SK-N-SH (cell line): ENCODE measurements around the gene CTDSPL2. TPM values are rescaled to one million over a fixed set of nuclear protein-coding genes. Genes with fewer than 3 reads are reported as not detected.

Experiments
- CTCF ChIA-PET: fragments of 300-600, 350-600 bp; formaldehyde crosslinking; extraction: SDS; loops from one replicate; lab custom pipeline; 2021; lab: Yijun Ruan, JAX
- POLR2A ChIA-PET: fragments of 350-600 bp; sonication (Branson Sonifier 250); formaldehyde crosslinking; extraction: SDS; loops from one replicate; lab custom pipeline; 2020; ENCODE audit warnings: antibody characterized with exemption, inconsistent platforms; lab: Yijun Ruan, JAX
- DNase-seq: peaks from one replicate; pipeline ENCODE4 v3.0.0; 2012
- H2AFZ ChIP-seq: fragments of 200-600 bp; sonication (generic); 2 replicates; pipeline ENCODE4 v1.8.1; 2016; ENCODE audit warnings: antibody characterized with exemption, mild to moderate bottlenecking, low read depth
- H3F3A ChIP-seq: fragments of 200-600 bp; sonication (generic); replicated peaks from 2 replicates; pipeline ENCODE3; 2016; ENCODE audit warnings: antibody characterized with exemption, mild to moderate bottlenecking; ENCODE audit not compliant: insufficient read depth
- H3K27ac ChIP-seq, 2 experiments: fragments of 200-500 bp in 1 of 2; fragments of 200-600 bp in 1 of 2; sonication (Bioruptor generic) in 1 of 2; sonication (generic), shearing (Covaris generic) in 1 of 2; 2 replicates each; pipeline versions ENCODE4 v1.5.1 to v1.6.1; 2014 to 2016; ENCODE audit warnings: low read depth in 2 of 2, inconsistent platforms in 1 of 2, low read length in 1 of 2, mild to moderate bottlenecking in 1 of 2, mixed read lengths in 1 of 2
- H3K27me3 ChIP-seq: fragments of 200-600 bp; sonication (generic), shearing (Covaris generic); 2 replicates; pipeline ENCODE4 v1.6.1; 2016; ENCODE audit warnings: mixed run types; ENCODE audit not compliant: insufficient read depth
- H3K36me3 ChIP-seq, 2 experiments: fragments of 200-500 bp in 1 of 2; fragments of 200-600 bp in 1 of 2; sonication (Bioruptor generic) in 1 of 2; sonication (generic) in 1 of 2; replicated peaks in 1 of 2; 2 replicates each; pipeline versions ENCODE3 to v1.5.1; 2014 to 2016; ENCODE audit warnings: low read length in 1 of 2, mild to moderate bottlenecking in 1 of 2; ENCODE audit not compliant: insufficient read depth in 2 of 2, control insufficient read depth in 1 of 2
- H3K4me1 ChIP-seq, 2 experiments: fragments of 200-500 bp in 1 of 2; fragments of 200-600 bp in 1 of 2; sonication (Bioruptor generic) in 1 of 2; sonication (generic), shearing (Covaris generic) in 1 of 2; 2 replicates each; pipeline versions ENCODE4 v1.5.1 to v1.6.1; 2014 to 2016; ENCODE audit warnings: low read depth in 1 of 2, low read length in 1 of 2, mixed run types in 1 of 2; ENCODE audit not compliant: insufficient read depth in 2 of 2, control insufficient read depth in 1 of 2
- H3K4me2 ChIP-seq: fragments of 200-600 bp; sonication (generic), shearing (Covaris generic); 2 replicates; pipeline ENCODE4 v1.6.1; 2017; ENCODE audit warnings: mixed run types
- H3K4me3 ChIP-seq, 2 experiments: fragments of 200-500 bp in 1 of 2; fragments of 200-600 bp in 1 of 2; sonication (Bioruptor generic) in 1 of 2; sonication (generic), shearing (Covaris generic) in 1 of 2; 2 replicates each; pipeline versions ENCODE4 v1.5.1 to v1.8.1; 2014 to 2016; ENCODE audit warnings: low read depth in 2 of 2, inconsistent platforms in 1 of 2, low read length in 1 of 2, mild to moderate bottlenecking in 1 of 2, mixed read lengths in 1 of 2, moderate library complexity in 1 of 2
- H3K79me2 ChIP-seq: fragments of 200-600 bp; sonication (generic); 2 replicates; pipeline ENCODE4 v1.8.1; 2017; ENCODE audit warnings: mild to moderate bottlenecking; ENCODE audit not compliant: insufficient read depth
- H3K9ac ChIP-seq: fragments of 200-600 bp; sonication (generic); 2 replicates; pipeline ENCODE4 v1.6.1; 2017; ENCODE audit warnings: mixed run types
- H3K9me2 ChIP-seq: fragments of 200-600 bp; sonication (generic); 2 replicates; pipeline ENCODE4 v1.6.1; 2017; ENCODE audit warnings: mixed run types
- H3K9me3 ChIP-seq: fragments of 200-600 bp; sonication (generic); 2 replicates; pipeline ENCODE4 v1.6.1; 2017; ENCODE audit warnings: mixed run types, mild to moderate bottlenecking, moderate library complexity
- H4K20me1 ChIP-seq: fragments of 200-600 bp; sonication (generic); 2 replicates; pipeline ENCODE4 v1.6.1; 2017; ENCODE audit warnings: mild to moderate bottlenecking, mixed run types; ENCODE audit not compliant: insufficient read depth
- CHD2 ChIP-seq: fragments of 150-350 bp; IDR thresholded peaks from 2 replicates; pipeline ENCODE4 v1.6.1; 2018; ENCODE audit warnings: low read length; ENCODE audit not compliant: partially characterized antibody
- ELF1 ChIP-seq: IDR thresholded peaks from 2 replicates; pipeline ENCODE4 v1.4.0; 2012
- EP300 ChIP-seq, 2 experiments: IDR thresholded peaks; 2 replicates each; pipeline versions ENCODE4 v1.4.0 to v1.6.1; 2012; ENCODE audit warnings: borderline replicate concordance in 1 of 2, low read depth in 1 of 2, low read length in 1 of 2
- EZH2phosphoT487 ChIP-seq: fragments of 200-600 bp; sonication (generic); IDR thresholded peaks from 2 replicates; pipeline ENCODE4 v1.6.1; 2017; ENCODE audit warnings: low read depth, mixed run types, mild to moderate bottlenecking, antibody characterized with exemption, moderate library complexity, borderline replicate concordance
- FOXM1 ChIP-seq: IDR thresholded peaks from 2 replicates; pipeline ENCODE4 v1.4.0; 2012; ENCODE audit warnings: low read depth, mild to moderate bottlenecking
- GABPA ChIP-seq: IDR thresholded peaks from 2 replicates; pipeline ENCODE4 v1.4.0; 2012; ENCODE audit warnings: low read depth, mild to moderate bottlenecking
- GATA2 ChIP-seq: sonication (generic); formaldehyde crosslinking; IDR thresholded peaks from 2 replicates; pipeline ENCODE4 v1.5.0; 2020; ENCODE audit warnings: mild to moderate bottlenecking, missing genetic modification reagents
- JUND ChIP-seq: IDR thresholded peaks from 2 replicates; pipeline ENCODE4 v1.4.0; 2012
- MEF2A ChIP-seq: IDR thresholded peaks from 2 replicates; pipeline ENCODE4 v1.4.0; 2012; ENCODE audit warnings: low read depth, borderline replicate concordance
- NRF1 ChIP-seq: IDR thresholded peaks from 2 replicates; pipeline ENCODE4 v1.6.1; 2012; ENCODE audit warnings: low read depth, mild to moderate bottlenecking, low read length
- RAD21 ChIP-seq: IDR thresholded peaks from 2 replicates; pipeline ENCODE4 v1.6.1; 2012; ENCODE audit warnings: mild to moderate bottlenecking, low read length
- RCOR1 ChIP-seq: fragments of 150-350 bp; IDR thresholded peaks from 2 replicates; pipeline ENCODE4 v1.6.1; 2017; ENCODE audit warnings: antibody characterized with exemption, low read length
- TCF12 ChIP-seq: IDR thresholded peaks from 2 replicates; pipeline ENCODE4 v1.4.0; 2012
- TEAD4 ChIP-seq: IDR thresholded peaks from 2 replicates; pipeline ENCODE4 v1.4.0; 2012; ENCODE audit warnings: mild to moderate bottlenecking, borderline replicate concordance; ENCODE audit not compliant: insufficient read depth
- YY1 ChIP-seq: IDR thresholded peaks from 2 replicates; pipeline ENCODE4 v1.4.0; 2012; ENCODE audit warnings: low read depth, mild to moderate bottlenecking
- polyA plus RNA-seq, 3 experiments: library from polyadenylated mRNA; depleted of rRNA; stranded (reverse); fragments of >200 nt; gene quantifications; 2 replicates each; pipeline ENCODE4 v1.2.3, GENCODE V29; 2012
- TF ChIP-seq, protein P1 (sequence below): fragments of 200-600 bp; sonication (generic); IDR thresholded peaks from 2 replicates; pipeline ENCODE4 v1.6.1; 2017; ENCODE audit warnings: antibody characterized with exemption, mild to moderate bottlenecking, moderate library complexity
- TF ChIP-seq, protein P2 (sequence below): IDR thresholded peaks from 2 replicates; pipeline ENCODE4 v1.4.0; 2012; ENCODE audit warnings: low read depth, borderline replicate concordance
- TF ChIP-seq, protein P3 (sequence below): IDR thresholded peaks from 2 replicates; pipeline ENCODE4 v1.4.0; 2012; ENCODE audit warnings: low read depth
- TF ChIP-seq, protein P4 (sequence below): IDR thresholded peaks from 2 replicates; pipeline ENCODE4 v1.6.1; 2012; ENCODE audit warnings: mild to moderate bottlenecking, low read depth, low read length, moderate library complexity

CTDSPL2 gene
- polyA plus RNA-seq, 1 of the 3 experiments (the other 2 are of a cell fraction), result 9.0 TPM

DNA sequence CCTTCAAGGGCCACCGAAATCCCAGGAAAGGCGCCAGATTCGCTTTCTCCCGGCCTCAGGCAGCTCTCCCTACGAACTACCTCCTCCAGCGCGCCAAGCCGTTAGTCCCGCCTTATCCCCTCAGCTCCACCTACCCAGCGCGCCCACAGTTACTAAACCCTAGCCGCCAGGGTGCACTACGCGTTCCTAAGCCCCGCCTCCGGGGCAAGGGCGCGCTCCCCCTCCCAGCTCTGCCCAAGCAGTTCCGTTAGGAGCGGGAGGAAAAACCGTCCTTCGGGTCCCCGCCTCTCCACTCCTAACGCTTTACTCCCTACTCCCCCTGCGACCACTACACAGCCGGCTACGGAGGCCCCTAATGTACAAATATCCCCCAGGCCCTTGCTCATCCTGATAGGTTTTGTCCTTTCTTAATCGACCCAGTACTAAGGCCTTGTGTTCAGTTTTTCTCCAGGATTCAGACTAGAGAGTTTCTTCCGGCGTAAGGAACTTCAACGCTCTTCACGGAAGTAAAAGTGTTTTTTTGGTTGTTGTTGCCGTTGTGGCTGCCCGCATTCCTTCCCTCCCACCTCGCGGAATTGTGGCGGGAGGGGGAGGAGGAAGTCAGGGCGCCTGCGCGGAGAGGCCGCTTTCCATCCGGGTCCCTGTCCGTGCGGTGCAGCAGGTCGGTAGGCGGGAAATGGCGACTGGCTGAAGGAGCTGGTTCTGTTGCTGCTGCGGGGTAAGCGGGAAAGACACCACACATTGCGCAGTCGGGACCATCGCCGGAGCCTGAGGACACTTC lies at the start of gene CTDSPL2 (continued):
- TF ChIP-seq, protein P1, sequence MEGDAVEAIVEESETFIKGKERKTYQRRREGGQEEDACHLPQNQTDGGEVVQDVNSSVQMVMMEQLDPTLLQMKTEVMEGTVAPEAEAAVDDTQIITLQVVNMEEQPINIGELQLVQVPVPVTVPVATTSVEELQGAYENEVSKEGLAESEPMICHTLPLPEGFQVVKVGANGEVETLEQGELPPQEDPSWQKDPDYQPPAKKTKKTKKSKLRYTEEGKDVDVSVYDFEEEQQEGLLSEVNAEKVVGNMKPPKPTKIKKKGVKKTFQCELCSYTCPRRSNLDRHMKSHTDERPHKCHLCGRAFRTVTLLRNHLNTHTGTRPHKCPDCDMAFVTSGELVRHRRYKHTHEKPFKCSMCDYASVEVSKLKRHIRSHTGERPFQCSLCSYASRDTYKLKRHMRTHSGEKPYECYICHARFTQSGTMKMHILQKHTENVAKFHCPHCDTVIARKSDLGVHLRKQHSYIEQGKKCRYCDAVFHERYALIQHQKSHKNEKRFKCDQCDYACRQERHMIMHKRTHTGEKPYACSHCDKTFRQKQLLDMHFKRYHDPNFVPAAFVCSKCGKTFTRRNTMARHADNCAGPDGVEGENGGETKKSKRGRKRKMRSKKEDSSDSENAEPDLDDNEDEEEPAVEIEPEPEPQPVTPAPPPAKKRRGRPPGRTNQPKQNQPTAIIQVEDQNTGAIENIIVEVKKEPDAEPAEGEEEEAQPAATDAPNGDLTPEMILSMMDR, result peak; percentile 37; the same call in 1 of the 2 replicates
- TF ChIP-seq EP300 (IDR thresholded peaks at IDR 0.05; ENCODE audit: borderline replicate concordance in 1 of 2, low read depth in 1 of 2, low read length in 1 of 2) (peak in 1 of 2 experiments; percentile 36; a peak in 1 of 4 replicates), YY1 (peak; percentile 88), RAD21 (no peak; the same call in 1 of the 2 replicates), TEAD4 (0 out of 2 replicates have a peak, but pooled peaks have one; percentile 12), FOXM1 (0 out of 2 replicates have a peak, but pooled peaks have one; percentile 3), RCOR1 (peak; percentile 46; the same call in 1 of the 2 replicates), JUND (no peak), ELF1 (peak; percentile 45; the same call in 1 of the 2 replicates), EZH2phosphoT487 (no peak)
- TF ChIP-seq, protein P2, sequence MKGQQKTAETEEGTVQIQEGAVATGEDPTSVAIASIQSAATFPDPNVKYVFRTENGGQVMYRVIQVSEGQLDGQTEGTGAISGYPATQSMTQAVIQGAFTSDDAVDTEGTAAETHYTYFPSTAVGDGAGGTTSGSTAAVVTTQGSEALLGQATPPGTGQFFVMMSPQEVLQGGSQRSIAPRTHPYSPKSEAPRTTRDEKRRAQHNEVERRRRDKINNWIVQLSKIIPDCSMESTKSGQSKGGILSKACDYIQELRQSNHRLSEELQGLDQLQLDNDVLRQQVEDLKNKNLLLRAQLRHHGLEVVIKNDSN, result no peak

DNA sequence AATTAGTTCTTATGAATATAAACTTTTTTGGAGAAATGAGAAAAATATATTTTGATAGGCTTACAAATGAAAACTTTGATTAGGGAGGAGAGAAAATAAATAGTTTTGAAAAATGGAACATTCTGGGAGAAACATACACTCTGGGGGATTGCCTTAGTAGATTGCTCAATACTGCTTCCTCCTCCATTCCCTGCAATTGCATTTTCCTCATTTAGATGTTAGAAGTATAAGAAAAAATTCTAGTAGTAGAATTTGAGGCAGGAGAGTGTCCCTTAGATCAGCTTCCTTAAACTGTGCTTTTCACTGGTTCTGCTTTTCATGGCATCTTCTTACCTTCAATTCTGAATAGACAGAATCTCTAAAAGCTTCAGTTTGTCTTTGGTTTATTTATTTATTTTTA lies 46.2 kb upstream of the CTDSPL2 start:
- no peak overlapping the region for H3K4me3 ChIP-seq
- no peak overlapping the region for H3K27ac ChIP-seq
- no peak for DNase-seq
- peaks cover 34% of the 10 kb centered on the region for H3F3A ChIP-seq
- no peak overlapping the region for H3K4me2 ChIP-seq
- ChIA-PET CTCF (no interaction called here), POLR2A (no interaction called here)
- H3K9ac ChIP-seq, result no peak overlapping the region
- H3K9me2 ChIP-seq, result no peaks in the 10 kb centered on the region
- H2AFZ ChIP-seq, result no peak overlapping the region
- H3K9me3 ChIP-seq, result no peaks in the 10 kb centered on the region
- no peak for TF ChIP-seq JUND
- TF ChIP-seq GABPA, result no peak
- TF ChIP-seq NRF1, result no peak
- no peak for TF ChIP-seq ELF1
- no peak for TF ChIP-seq TEAD4
- TF ChIP-seq TCF12, result no peak
- no peak for TF ChIP-seq EZH2phosphoT487
- TF ChIP-seq CHD2, result no peak
- TF ChIP-seq MEF2A, result no peak
- TF ChIP-seq, protein P3, sequence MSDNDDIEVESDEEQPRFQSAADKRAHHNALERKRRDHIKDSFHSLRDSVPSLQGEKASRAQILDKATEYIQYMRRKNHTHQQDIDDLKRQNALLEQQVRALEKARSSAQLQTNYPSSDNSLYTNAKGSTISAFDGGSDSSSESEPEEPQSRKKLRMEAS, result no peak
- TF ChIP-seq RCOR1, result no peak
- no peak for TF ChIP-seq GATA2 (CRISPR knock-in tag)
- TF ChIP-seq, protein P4, sequence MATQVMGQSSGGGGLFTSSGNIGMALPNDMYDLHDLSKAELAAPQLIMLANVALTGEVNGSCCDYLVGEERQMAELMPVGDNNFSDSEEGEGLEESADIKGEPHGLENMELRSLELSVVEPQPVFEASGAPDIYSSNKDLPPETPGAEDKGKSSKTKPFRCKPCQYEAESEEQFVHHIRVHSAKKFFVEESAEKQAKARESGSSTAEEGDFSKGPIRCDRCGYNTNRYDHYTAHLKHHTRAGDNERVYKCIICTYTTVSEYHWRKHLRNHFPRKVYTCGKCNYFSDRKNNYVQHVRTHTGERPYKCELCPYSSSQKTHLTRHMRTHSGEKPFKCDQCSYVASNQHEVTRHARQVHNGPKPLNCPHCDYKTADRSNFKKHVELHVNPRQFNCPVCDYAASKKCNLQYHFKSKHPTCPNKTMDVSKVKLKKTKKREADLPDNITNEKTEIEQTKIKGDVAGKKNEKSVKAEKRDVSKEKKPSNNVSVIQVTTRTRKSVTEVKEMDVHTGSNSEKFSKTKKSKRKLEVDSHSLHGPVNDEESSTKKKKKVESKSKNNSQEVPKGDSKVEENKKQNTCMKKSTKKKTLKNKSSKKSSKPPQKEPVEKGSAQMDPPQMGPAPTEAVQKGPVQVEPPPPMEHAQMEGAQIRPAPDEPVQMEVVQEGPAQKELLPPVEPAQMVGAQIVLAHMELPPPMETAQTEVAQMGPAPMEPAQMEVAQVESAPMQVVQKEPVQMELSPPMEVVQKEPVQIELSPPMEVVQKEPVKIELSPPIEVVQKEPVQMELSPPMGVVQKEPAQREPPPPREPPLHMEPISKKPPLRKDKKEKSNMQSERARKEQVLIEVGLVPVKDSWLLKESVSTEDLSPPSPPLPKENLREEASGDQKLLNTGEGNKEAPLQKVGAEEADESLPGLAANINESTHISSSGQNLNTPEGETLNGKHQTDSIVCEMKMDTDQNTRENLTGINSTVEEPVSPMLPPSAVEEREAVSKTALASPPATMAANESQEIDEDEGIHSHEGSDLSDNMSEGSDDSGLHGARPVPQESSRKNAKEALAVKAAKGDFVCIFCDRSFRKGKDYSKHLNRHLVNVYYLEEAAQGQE, result no peak
- TF ChIP-seq, protein P1, result no peak
- TF ChIP-seq YY1, result no peak
- no peaks in the 10 kb centered on the region for H4K20me1 ChIP-seq
- H3K79me2 ChIP-seq, result peaks cover 3% of the 10 kb centered on the region; the same call in 1 of the 2 replicates
- H3K4me1 ChIP-seq, result peaks cover 0 to 5% of the 10 kb centered on the region in 2 experiments; a peak in 1 of 4 replicates
- H3K36me3 ChIP-seq, result peaks cover 9 to 35% of the 10 kb centered on the region in 2 experiments
- H3K27me3 ChIP-seq, result no peaks in the 10 kb centered on the region
